GM18511 (cell line): ENCODE measurements around the gene OR5V1.
"Not testable (repeated sequence)": the region's sequence is repeated elsewhere in the genome, so short reads cannot be mapped to it uniquely, and the experiment has no call there.

Experiments
- ATAC-seq: cut with Tn5 transposase; IDR thresholded peaks from one replicate; pipeline ENCODE4 v1.9.1; 2021; ENCODE audit warnings: mild to moderate bottlenecking, moderate library complexity; ENCODE audit not compliant: unreplicated experiment

The OR5V1 gene

GRCh38 chr6:29368765-29369164 lies at the start of gene OR5V1:
OR5V1 (minus strand) TSS chr6:29368865; CDS start chr6:29356195, 12,670 bp downstream.
- no peak for ATAC-seq

GRCh38 chr6:29414588-29414987 lies 45.9 kb upstream of the OR5V1 start, which contains the start of gene OR12D1:
OR12D1 (plus strand) TSS chr6:29414928.
- ATAC-seq, result no peak

GRCh38 chr6:29403801-29404200 lies 35.1 kb upstream of the OR5V1 start:
- ATAC-seq, result no peak

GRCh38 chr6:29399525-29399924 lies 30.9 kb upstream of the OR5V1 start:
- no peak for ATAC-seq

- ATAC-seq, result no peak
Observed at GRCh38 chr6:29395331-29395730, 26.7 kb upstream of the OR5V1 start, which contains the start of gene OR12D2. OR12D2 (plus strand) TSS chr6:29395631; CDS start chr6:29396700, 1,069 bp downstream.

GRCh38 chr6:29388533-29388932 lies 19.9 kb upstream of the OR5V1 start:
- ATAC-seq, result no peak

GRCh38 chr6:29376003-29376402 lies 7.3 kb upstream of the OR5V1 start:
- no peak for ATAC-seq

- ATAC-seq, result no peak
Observed at GRCh38 chr6:29375191-29375590, 6.5 kb upstream of the OR5V1 start, which contains the start of gene OR12D3. OR12D3 (minus strand) TSS chr6:29375291; CDS start chr6:29375287, 4 bp downstream.

- ATAC-seq, result no peak
Observed at GRCh38 chr6:29355603-29356002, 13.1 kb downstream of the OR5V1 start.

- ATAC-seq, result no peak
Observed at GRCh38 chr6:29354980-29355379, 13.7 kb downstream of the OR5V1 start.

- not testable (repeated sequence) for ATAC-seq
Observed at GRCh38 chr6:29349348-29349747, 19.3 kb downstream of the OR5V1 start.

- no peak for ATAC-seq
Observed at GRCh38 chr6:29345380-29345779, 23.3 kb downstream of the OR5V1 start.

- ATAC-seq, result no peak
Observed at GRCh38 chr6:29336269-29336668, 32.4 kb downstream of the OR5V1 start.

GRCh38 chr6:29332676-29333075 lies 36.0 kb downstream of the OR5V1 start:
- ATAC-seq, result no peak

- no peak for ATAC-seq
Observed at GRCh38 chr6:29325777-29326176, 42.9 kb downstream of the OR5V1 start.

GRCh38 chr6:29323332-29323731 lies 45.3 kb downstream of the OR5V1 start:
- ATAC-seq, result not testable (repeated sequence)

- no peak for ATAC-seq
Observed at GRCh38 chr6:29319931-29320330, 48.7 kb downstream of the OR5V1 start.
